Central memory CD8-positive, alpha-beta T cell (primary cell): ENCODE results near the gene MYD88.
A peak's percentile ranks its signal among the peaks of the same experiment; 100 is the strongest.

Experiments used
- ATAC-seq: fragments of 150-1000 bp; cut with Tn5 transposase; replicated peaks from 2 replicates; pipeline ENCODE4 v1.10.0; 2022; ENCODE audit warnings: mild to moderate bottlenecking, moderate FRiP score, moderate number of reproducible peaks; ENCODE audit not compliant: poor library complexity, severe bottlenecking; ENCODE audit errors: extremely low read depth
- DNase-seq, 2 donors: peaks; one replicate each; pipeline ENCODE4 v3.0.0; 2021; ENCODE audit warnings: low spot score in 2 of 2
- H3K27ac Mint-ChIP-seq: one replicate; pipeline ENCODE4 v1.8.0; 2022; ENCODE audit warnings: low read depth, mild to moderate bottlenecking, moderate library complexity, mixed read lengths
- H3K27me3 Mint-ChIP-seq: one replicate; pipeline ENCODE4 v1.8.0; 2022; ENCODE audit warnings: mixed read lengths
- H3K36me3 Mint-ChIP-seq: one replicate; pipeline ENCODE4 v1.8.0; 2022; ENCODE audit warnings: mild to moderate bottlenecking, moderate library complexity, mixed read lengths; ENCODE audit not compliant: insufficient read depth
- H3K4me1 Mint-ChIP-seq: one replicate; pipeline ENCODE4 v1.8.0; 2022; ENCODE audit warnings: mixed read lengths
- H3K4me3 Mint-ChIP-seq: one replicate; pipeline ENCODE4 v1.8.0; 2022; ENCODE audit warnings: mild to moderate bottlenecking, moderate library complexity, mixed read lengths
- H3K9me3 Mint-ChIP-seq: one replicate; pipeline ENCODE4 v1.8.0; 2022; ENCODE audit warnings: mixed read lengths

MYD88 gene

DNA sequence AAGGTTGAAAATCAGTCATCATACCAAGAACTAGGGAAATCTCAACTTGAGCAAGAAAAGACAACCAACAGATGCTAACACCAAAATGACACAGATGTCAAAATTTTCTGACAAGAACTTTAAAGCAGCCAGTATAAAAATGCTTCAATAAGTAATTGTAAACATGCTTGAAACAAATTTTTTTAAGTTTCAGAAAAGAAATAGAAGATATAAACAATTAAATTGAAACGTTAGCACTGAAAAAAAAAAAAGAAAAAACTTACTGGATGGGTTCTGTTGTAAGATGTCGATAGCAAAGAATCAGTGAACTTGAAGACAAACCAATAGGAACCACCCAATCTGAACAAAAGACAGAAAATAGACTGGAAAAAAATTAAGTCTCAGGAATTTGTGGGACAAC, 8.0 kb downstream of the MYD88 start:
- H3K9me3 Mint-ChIP-seq, result peaks cover 9% of the 10 kb centered on the region
- DNase-seq (no peak), ATAC-seq (no peak)
- peaks cover 14% of the 10 kb centered on the region for H3K4me1 Mint-ChIP-seq
- H3K27me3 Mint-ChIP-seq, result no peaks in the 10 kb centered on the region
- H3K27ac Mint-ChIP-seq, result no peak overlapping the region
- peaks cover 5% of the 10 kb centered on the region for H3K36me3 Mint-ChIP-seq
- no peak overlapping the region for H3K4me3 Mint-ChIP-seq

DNA sequence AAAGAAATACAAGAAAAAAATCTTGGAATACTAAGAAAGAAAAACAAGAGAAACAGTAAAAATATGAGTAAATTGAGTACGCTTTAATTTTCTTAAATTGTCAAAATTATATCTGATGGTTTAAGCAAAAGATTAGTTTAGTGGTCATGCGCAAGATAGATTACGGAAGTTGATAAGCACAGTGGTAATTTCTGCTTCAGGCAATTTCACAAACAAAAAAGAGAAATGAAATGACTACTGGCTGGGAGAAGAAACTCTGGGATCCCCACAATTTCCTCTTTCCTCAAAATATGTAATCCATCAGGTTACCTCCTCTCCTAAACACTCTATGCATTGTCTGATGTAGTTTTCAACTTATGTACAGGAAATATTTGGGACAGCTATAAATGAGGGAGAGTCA, 9.0 kb downstream of the MYD88 start:
- H3K27ac Mint-ChIP-seq, result no peak overlapping the region

DNA sequence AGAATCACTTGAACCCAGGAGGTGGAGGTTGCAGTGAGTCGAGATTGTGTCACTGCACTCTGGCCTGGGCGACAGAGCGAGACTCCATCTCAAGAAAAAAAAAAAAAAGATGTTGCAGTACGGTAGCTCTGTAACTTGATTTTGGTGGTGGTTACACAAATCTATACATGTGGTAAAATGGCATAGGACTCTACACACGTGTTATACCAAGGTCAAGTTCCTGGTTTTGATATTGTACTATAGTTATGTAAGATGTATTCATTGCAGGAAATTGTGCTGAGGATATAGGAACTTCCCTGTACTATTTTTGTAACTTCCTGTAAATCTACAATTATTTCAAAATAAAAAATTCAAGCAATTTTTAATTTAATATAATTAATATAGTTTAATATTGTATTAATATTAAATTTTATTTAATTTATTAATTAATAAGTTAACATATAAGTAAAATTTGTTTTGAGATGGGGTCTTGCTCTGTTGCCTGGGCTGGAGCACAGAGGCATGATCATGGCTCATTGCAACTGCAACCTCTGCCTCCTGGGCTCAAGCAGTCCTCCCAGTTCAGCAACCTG, 9.9 kb downstream of the MYD88 start:
- H3K27me3 Mint-ChIP-seq, result no peaks in the 10 kb centered on the region
- peaks cover 9% of the 10 kb centered on the region for H3K9me3 Mint-ChIP-seq
- H3K4me3 Mint-ChIP-seq, result no peak overlapping the region
- peaks cover 2% of the 10 kb centered on the region for H3K36me3 Mint-ChIP-seq
- ATAC-seq (no peak), DNase-seq (no peak)
- H3K4me1 Mint-ChIP-seq, result peaks cover 27% of the 10 kb centered on the region
- no peak overlapping the region for H3K27ac Mint-ChIP-seq

More for the DNA sequence above, 9.0 kb downstream of the MYD88 start:
- no peak for DNase-seq
- no peak overlapping the region for H3K4me3 Mint-ChIP-seq
- H3K4me1 Mint-ChIP-seq, result peaks cover 21% of the 10 kb centered on the region
- ATAC-seq, result no peak
- no peaks in the 10 kb centered on the region for H3K27me3 Mint-ChIP-seq
- peaks cover 9% of the 10 kb centered on the region for H3K9me3 Mint-ChIP-seq
- peaks cover 2% of the 10 kb centered on the region for H3K36me3 Mint-ChIP-seq

DNA sequence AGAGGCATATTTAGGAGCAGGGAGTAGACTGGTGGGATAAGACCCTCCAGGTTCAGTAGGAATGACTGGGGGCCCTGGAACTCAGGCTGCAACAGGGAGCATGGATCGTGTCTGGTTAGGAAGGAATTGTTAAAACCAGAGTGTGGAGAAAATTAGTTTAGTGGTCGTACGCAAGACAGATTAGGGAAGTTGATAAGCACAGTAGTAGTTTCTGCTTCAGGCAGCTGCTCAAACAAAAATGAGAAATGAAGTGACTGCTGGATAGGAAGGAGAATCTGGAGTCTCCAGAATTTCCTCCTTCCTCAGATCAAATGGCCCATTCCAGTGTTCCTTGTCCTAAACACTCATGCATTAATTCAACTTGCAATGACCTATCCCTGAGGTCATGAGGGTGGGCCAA, 11.2 kb downstream of the MYD88 start:
- H3K27ac Mint-ChIP-seq, result peak overlapping the region; percentile 21

DNA sequence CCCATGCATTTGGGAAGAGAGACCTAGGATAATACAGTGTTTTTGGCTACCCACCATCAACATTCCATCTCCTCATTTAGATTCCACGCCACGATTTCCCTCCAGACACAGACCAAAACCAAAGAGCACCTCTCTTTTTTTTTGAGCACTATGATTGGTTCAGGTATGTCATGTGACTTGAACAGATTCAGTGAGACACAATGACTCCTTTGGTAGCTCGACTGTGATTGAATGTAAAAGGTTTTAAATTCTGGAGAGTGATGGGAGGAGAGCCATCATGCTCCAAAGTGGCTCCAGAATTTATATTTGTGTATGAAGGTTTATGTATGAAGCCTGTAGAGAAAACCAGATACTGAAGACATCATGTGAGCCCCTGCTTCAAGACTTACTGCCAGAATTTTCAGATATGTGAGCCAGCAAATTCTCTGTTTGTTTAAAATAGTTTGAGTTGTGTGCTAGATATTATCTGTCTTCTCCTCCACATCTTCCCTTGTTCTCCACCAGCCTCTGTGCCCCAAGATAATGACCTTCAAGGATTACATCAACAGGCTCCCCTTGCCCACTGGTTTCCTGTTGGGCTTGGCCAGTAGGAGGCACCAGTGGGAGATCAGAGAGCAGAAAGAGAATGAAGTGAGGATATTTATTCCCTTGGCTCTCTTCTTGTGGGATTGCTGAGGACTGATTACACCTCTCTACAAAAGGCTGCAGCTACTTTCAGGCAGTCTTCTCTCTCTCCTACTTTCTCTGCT, 12.5 kb downstream of the MYD88 start:
- no peak for DNase-seq
- Mint-ChIP-seq H3K4me3 (no peak overlapping the region), H3K27ac (peak overlapping the region; percentile 80), H3K36me3 (peaks cover 2% of the 10 kb centered on the region), H3K9me3 (peaks cover 9% of the 10 kb centered on the region), H3K27me3 (no peaks in the 10 kb centered on the region), H3K4me1 (peaks cover 27% of the 10 kb centered on the region)
- ATAC-seq, result no peak

More for the DNA sequence above, 11.2 kb downstream of the MYD88 start:
- DNase-seq (no peak), ATAC-seq (no peak)
- H3K27me3 Mint-ChIP-seq, result no peaks in the 10 kb centered on the region
- H3K4me3 Mint-ChIP-seq, result no peak overlapping the region
- H3K4me1 Mint-ChIP-seq, result peaks cover 27% of the 10 kb centered on the region
- peaks cover 9% of the 10 kb centered on the region for H3K9me3 Mint-ChIP-seq
- H3K36me3 Mint-ChIP-seq, result peaks cover 2% of the 10 kb centered on the region

DNA sequence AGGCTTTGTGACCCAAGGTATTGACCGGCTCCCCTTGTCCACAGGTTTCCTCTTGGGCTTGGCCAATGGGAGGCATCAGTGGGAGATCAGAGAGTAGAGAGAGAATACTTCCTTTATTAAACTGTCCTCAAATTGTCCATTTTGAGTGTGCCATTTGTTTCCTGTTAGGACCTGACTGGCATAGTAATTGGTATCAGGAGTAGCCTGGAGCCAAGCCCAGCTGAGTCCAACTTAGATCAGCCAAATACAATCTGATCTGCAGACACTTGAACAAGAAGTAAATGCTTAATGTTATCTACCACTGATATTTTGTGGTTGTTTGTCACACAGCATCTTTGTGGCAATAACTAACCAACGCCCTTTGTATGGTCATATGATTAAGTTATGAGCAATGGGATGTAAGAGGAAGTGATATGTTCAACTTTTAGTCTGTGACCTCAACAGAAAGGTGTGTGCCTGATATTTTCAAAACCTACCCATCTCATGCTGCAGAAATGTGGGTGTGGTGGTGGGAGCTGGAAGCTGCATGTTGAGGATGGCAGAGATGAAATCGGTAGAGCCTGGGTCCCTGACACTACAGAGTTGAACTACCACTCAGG, 13.3 kb downstream of the MYD88 start:
- Mint-ChIP-seq H3K9me3 (peaks cover 2% of the 10 kb centered on the region), H3K4me1 (peaks cover 27% of the 10 kb centered on the region), H3K4me3 (no peak overlapping the region), H3K36me3 (no peaks in the 10 kb centered on the region), H3K27me3 (no peaks in the 10 kb centered on the region), H3K27ac (peak overlapping the region; percentile 80)
- DNase-seq, result no peak
- peak; percentile 97 for ATAC-seq

DNA sequence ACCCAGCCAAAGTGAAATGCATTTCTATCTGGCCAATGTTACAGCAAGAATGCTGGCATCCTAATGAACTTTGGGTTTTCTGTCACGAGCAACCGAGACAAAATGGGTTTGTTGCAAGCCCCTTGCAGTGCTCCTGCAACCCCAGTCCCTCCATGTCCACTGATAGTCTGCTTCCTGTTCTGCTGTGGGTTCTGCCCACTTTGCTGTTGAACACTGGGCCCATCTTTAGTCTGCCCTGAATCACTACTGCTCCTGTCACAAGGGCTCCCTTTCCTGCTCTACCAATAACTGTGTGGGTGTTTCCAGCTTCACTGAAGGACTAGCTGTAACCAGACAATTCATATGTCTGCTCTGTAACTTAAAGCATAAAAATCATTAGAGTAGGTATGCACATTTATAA, 14.1 kb downstream of the MYD88 start:
- H3K4me1 Mint-ChIP-seq, result peaks cover 27% of the 10 kb centered on the region
- H3K36me3 Mint-ChIP-seq, result no peaks in the 10 kb centered on the region
- no peak overlapping the region for H3K4me3 Mint-ChIP-seq
- DNase-seq (no peak), ATAC-seq (no peak)
- H3K27ac Mint-ChIP-seq, result no peak overlapping the region
- H3K27me3 Mint-ChIP-seq, result no peaks in the 10 kb centered on the region
- no peaks in the 10 kb centered on the region for H3K9me3 Mint-ChIP-seq

DNA sequence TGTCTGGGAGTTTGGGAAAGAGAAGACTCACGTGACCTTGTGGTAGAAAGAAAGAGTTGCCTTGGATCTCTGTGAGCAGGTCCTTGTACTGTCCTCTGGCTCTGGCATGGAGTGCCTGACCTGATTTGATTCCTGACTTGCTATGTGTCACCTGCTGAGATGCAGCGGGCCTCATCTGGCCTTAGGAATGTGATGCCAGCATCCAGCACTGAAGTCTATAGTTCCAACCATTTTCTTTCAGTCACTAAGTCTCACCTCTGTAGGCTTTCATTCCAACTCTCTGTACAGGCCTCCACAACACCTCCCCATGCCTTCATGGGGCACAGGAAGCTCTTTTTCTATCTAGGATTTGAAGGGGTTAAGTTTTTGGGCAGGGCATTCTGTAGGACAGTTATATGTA, 14.8 kb downstream of the MYD88 start:
- peaks cover 27% of the 10 kb centered on the region for H3K4me1 Mint-ChIP-seq
- H3K27me3 Mint-ChIP-seq, result no peaks in the 10 kb centered on the region
- DNase-seq (no peak), ATAC-seq (no peak)
- no peak overlapping the region for H3K27ac Mint-ChIP-seq
- H3K4me3 Mint-ChIP-seq, result no peak overlapping the region
- no peaks in the 10 kb centered on the region for H3K9me3 Mint-ChIP-seq
- no peaks in the 10 kb centered on the region for H3K36me3 Mint-ChIP-seq

DNA sequence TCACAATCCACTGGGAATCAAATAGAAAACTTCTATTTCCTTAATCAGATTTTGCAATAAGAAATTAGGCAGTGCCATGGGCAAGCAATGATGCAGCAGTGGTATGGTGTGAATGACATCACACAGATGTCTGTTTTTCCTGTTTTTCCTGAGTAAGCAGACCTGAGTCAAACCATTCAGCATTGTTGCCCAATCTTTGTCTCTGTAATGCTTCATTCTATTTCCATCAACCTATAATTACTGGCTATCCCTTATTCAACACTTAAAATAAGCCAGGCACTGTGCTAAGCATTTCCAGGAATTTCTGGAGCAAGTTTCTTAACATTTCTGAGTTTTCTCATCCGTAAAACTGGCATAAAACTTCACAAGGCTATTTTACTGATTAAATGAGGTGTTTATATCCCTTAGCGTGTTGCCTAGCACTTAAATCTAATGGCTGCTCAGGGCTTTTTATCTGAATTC, 15.6 kb downstream of the MYD88 start:
- Mint-ChIP-seq H3K36me3 (no peaks in the 10 kb centered on the region), H3K4me3 (no peak overlapping the region), H3K27ac (no peak overlapping the region), H3K9me3 (no peaks in the 10 kb centered on the region), H3K27me3 (no peaks in the 10 kb centered on the region), H3K4me1 (peaks cover 27% of the 10 kb centered on the region)
- ATAC-seq (no peak), DNase-seq (no peak)

DNA sequence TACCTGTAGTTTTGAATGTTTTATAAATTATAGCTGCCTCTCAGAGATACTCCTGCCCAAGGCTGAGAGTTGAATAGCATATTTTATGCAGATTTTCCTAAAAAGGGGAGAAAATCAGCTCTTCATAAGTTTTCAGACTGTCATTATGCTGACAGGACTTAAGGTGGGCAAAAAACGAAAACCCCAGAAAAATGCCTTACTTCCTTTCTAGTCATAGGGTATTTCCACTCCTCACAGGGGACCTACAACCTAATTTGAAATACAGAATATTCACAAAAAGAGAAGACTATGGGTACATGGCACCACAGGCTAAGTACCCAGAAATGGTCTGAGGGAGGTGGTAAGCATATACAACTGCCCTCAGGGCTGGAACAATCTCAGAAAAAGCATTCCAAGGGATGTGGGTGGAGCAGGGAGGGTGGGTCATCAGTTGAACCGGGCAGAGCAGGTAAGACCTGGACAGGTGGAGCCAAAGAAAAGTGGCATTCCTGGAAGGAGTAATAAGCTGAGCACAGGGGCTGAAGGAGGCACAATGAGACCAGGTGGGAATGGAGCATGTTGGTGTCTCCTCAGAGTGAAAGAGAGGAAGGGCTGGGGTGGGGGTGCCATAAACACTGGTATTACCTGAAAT, 16.3 kb downstream of the MYD88 start:
- DNase-seq, result no peak
- Mint-ChIP-seq H3K27me3 (no peaks in the 10 kb centered on the region), H3K4me1 (peaks cover 21% of the 10 kb centered on the region), H3K4me3 (no peak overlapping the region), H3K27ac (no peak overlapping the region), H3K36me3 (no peaks in the 10 kb centered on the region), H3K9me3 (no peaks in the 10 kb centered on the region)
- ATAC-seq, result no peak

DNA sequence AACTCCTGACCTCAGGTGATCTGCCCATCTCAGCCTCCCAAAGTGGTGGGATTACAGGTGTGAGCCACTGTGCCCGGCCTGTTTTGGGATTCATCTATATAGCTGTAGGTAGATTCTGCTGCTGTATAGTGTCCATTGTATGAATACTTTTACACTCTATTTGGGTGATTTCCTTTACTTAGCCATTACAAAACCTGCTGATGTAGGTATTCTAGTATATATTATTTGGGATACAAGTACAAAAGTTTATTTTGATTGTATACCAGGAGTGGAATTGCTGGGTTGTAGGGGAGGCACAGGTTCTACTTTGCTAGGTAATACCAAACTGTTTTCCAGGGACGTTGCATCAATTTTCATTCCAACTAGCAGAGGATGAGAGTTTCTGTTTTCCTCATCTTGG, 17.4 kb downstream of the MYD88 start:
- H3K4me1 Mint-ChIP-seq, result peaks cover 19% of the 10 kb centered on the region
- DNase-seq, result no peak
- no peaks in the 10 kb centered on the region for H3K36me3 Mint-ChIP-seq
- no peaks in the 10 kb centered on the region for H3K27me3 Mint-ChIP-seq
- ATAC-seq, result no peak
- no peak overlapping the region for H3K4me3 Mint-ChIP-seq
- H3K27ac Mint-ChIP-seq, result no peak overlapping the region
- H3K9me3 Mint-ChIP-seq, result no peaks in the 10 kb centered on the region

DNA sequence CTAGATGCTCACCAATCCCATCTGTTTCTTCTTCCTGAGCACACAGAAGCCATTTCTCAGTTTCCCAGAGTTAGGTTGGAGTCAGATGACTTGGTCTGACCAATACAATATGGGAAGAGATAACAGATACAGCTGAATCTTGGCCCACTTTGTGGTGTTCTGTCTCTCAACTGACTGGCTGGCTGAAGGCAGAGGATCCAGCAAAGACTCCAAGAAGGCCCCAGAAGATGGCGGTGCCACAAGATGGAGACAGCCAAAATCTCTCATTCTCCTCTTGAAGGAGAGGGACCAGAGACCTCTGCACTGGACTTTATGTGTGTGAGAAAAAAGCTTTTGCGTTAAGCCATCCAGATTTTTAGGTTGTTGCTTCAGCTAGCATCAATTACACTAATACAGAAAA, 18.7 kb downstream of the MYD88 start:
- Mint-ChIP-seq H3K36me3 (no peaks in the 10 kb centered on the region), H3K27me3 (no peaks in the 10 kb centered on the region), H3K27ac (no peak overlapping the region), H3K4me3 (no peak overlapping the region), H3K4me1 (peaks cover 6% of the 10 kb centered on the region), H3K9me3 (no peaks in the 10 kb centered on the region)
- DNase-seq, result no peak
- no peak for ATAC-seq

DNA sequence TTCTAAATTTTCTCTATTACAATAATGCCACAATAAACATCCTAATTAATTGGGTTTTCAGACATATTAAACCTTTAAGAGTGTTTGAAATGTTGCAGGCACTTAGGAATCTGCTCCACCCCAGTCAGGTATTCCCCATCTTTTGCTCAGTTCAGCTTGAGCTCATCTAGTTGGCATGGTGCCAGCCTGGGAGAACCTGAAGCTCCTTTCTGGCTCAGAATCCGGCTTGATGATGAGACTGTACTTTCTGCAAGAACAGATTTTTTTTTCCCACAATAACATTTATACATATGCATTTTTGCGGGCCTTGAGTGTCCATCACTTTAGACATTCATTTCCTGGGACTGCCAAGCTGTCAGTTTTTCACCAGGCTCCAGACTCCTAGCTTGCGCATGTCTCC, 19.1 kb downstream of the MYD88 start:
- no peaks in the 10 kb centered on the region for H3K27me3 Mint-ChIP-seq
- no peak for DNase-seq
- no peaks in the 10 kb centered on the region for H3K9me3 Mint-ChIP-seq
- H3K27ac Mint-ChIP-seq, result no peak overlapping the region
- H3K4me1 Mint-ChIP-seq, result peaks cover 4% of the 10 kb centered on the region
- H3K36me3 Mint-ChIP-seq, result no peaks in the 10 kb centered on the region
- no peak for ATAC-seq
- H3K4me3 Mint-ChIP-seq, result no peak overlapping the region
